Testis (tissue), 3 donors: ENCODE results near the gene MEGF10. TPM values are rescaled to one million over a fixed set of nuclear protein-coding genes. Genes with fewer than 3 reads are reported as not detected.

Source experiments
- DNase-seq: peaks from one replicate; pipeline ENCODE4 v3.0.0-alpha.2; 2019
- H3K27ac ChIP-seq, 2 donors: fragments of 200-600 bp; sonication (generic); one replicate each; pipeline ENCODE4 v1.5.1; 2019
- H3K27me3 ChIP-seq: fragments of 200-600 bp; sonication (generic); one replicate; pipeline ENCODE4 v1.5.1; 2019
- H3K36me3 ChIP-seq: fragments of 200-600 bp; sonication (generic); one replicate; pipeline ENCODE4 v1.5.1; 2017; ENCODE audit warnings: low read depth; ENCODE audit errors: missing control alignments
- H3K4me1 ChIP-seq: fragments of 200-600 bp; sonication (generic); one replicate; pipeline ENCODE4 v1.5.1; 2019
- H3K4me3 ChIP-seq, 2 donors: fragments of 200-600 bp; sonication (generic); one replicate each; pipeline ENCODE4 v1.5.1; 2017 to 2019
- H3K9me3 ChIP-seq: fragments of 200-600 bp; sonication (generic); one replicate; pipeline ENCODE4 v1.5.1; 2017
- CTCF ChIP-seq, 3 experiments: fragments of 450-650 bp in 2 of 3; fragments of 200-600 bp in 1 of 3; sonication (generic) in 1 of 3; IDR thresholded peaks; one replicate each; pipeline ENCODE4 v1.5.1; 2016 to 2019; ENCODE audit warnings: antibody characterized with exemption in 3 of 3, mild to moderate bottlenecking in 2 of 3, moderate library complexity in 1 of 3
- POLR2A ChIP-seq: fragments of 450-650 bp; IDR thresholded peaks from one replicate; pipeline ENCODE4 v1.6.1; 2017; ENCODE audit warnings: antibody characterized with exemption, mild to moderate bottlenecking, moderate library complexity
- whole genome bisulfite sequencing, 2 donors: methylation state at CpG; one replicate each; pipeline ENCODE4 v1.1.5; 2018; 5-methylcytosine and 5-hydroxymethylcytosine counted together
- intact Hi-C: fragments of 100-400 bp; cut with DNase I; formaldehyde crosslinking; loops from one replicate; pipeline ENCODE4 v1.15.1; 2023; ENCODE audit warnings: low total_unique reads
- polyA plus RNA-seq: library from polyadenylated mRNA; stranded (reverse); fragments of 350-450 nt; fragmentation: Illumina TruSeq; extraction: RNeasy Lipid Tissue Mini Kit (QIAGEN cat#74804); gene quantifications from one replicate; pipeline ENCODE4 v1.2.3, GENCODE V29; 2014; ENCODE audit warnings: low read depth, low replicate concordance; ENCODE audit not compliant: insufficient read depth
- total RNA-seq, 2 donors: library from RNA; depleted of rRNA; stranded (reverse); fragments of >200 nt; gene quantifications; one replicate each; pipeline ENCODE4 v1.2.3, GENCODE V29; 2016

MEGF10 gene
- total and polyA plus RNA-seq, 3 donors from 2014 or later, result 2.4 to 5.1 (median 4.6) TPM

GRCh38 chr5:127308945-127309344 is 18.3 kb downstream of the MEGF10 start:
- no peak for DNase-seq
- Histone ChIP-seq H3K27me3 (no peaks in the 10 kb centered on the region), H3K4me1 (no peaks in the 10 kb centered on the region), H3K9me3 (no peaks in the 10 kb centered on the region), H3K27ac (no peak overlapping the region), H3K4me3 (no peak overlapping the region), H3K36me3 (no peaks in the 10 kb centered on the region)
- TF ChIP-seq CTCF (IDR thresholded peaks at IDR 0.05) (no peak), POLR2A (no peak)
- 62 to 78% methylated on average over 3 of the region's 3 CpGs for WGBS, 2 donors
- intact Hi-C loops, result no loop called here

GRCh38 chr5:127311349-127311748 is 20.8 kb downstream of the MEGF10 start:
- intact Hi-C loops, result no loop called here
- no peaks in the 10 kb centered on the region for H3K36me3 ChIP-seq
- H3K27ac ChIP-seq, result no peak overlapping the region
- no peaks in the 10 kb centered on the region for H3K9me3 ChIP-seq
- 62 to 68% methylated on average over 2 of the region's 2 CpGs for WGBS, 2 donors
- no peak for TF ChIP-seq POLR2A
- no peak for TF ChIP-seq CTCF (IDR thresholded peaks at IDR 0.05)
- no peak for DNase-seq
- no peak overlapping the region for H3K4me3 ChIP-seq
- no peaks in the 10 kb centered on the region for H3K4me1 ChIP-seq
- no peaks in the 10 kb centered on the region for H3K27me3 ChIP-seq

GRCh38 chr5:127311781-127312525 is 21.4 kb downstream of the MEGF10 start:
- no peaks in the 10 kb centered on the region for H3K4me1 ChIP-seq
- DNase-seq, result no peak
- intact Hi-C loops, result no loop called here
- no peaks in the 10 kb centered on the region for H3K9me3 ChIP-seq
- TF ChIP-seq POLR2A (no peak), CTCF (IDR thresholded peaks at IDR 0.05) (no peak)
- no peaks in the 10 kb centered on the region for H3K27me3 ChIP-seq
- H3K4me3 ChIP-seq, result no peak overlapping the region
- no peak overlapping the region for H3K27ac ChIP-seq
- WGBS, 2 donors, result 60 to 76% methylated on average over 10 of the region's 10 CpGs
- H3K36me3 ChIP-seq, result no peaks in the 10 kb centered on the region

- H3K27me3 ChIP-seq, result no peaks in the 10 kb centered on the region
- no peak for DNase-seq
- H3K4me1 ChIP-seq, result no peaks in the 10 kb centered on the region
- H3K9me3 ChIP-seq, result no peaks in the 10 kb centered on the region
- intact Hi-C loops, result no loop called here
- H3K4me3 ChIP-seq, result no peak overlapping the region
- no peak overlapping the region for H3K27ac ChIP-seq
- no peak for TF ChIP-seq CTCF (IDR thresholded peaks at IDR 0.05)
- no peak for TF ChIP-seq POLR2A
- 92 to 97% methylated on average over 3 of the region's 3 CpGs for WGBS, 2 donors
- no peaks in the 10 kb centered on the region for H3K36me3 ChIP-seq
Measured at GRCh38 chr5:127313379-127313778, 22.8 kb downstream of the MEGF10 start.
